Right atrium auricular region (tissue), 2 donors: ENCODE results near the gene GFRA1. TPM values are rescaled to one million over a fixed set of nuclear protein-coding genes. Genes with fewer than 3 reads are reported as not detected.

Experiments used
- DNase-seq: peaks from one replicate; pipeline ENCODE4 v3.0.0-alpha.2; 2019; ENCODE audit warnings: low spot score
- H3K27ac ChIP-seq, 2 donors: fragments of 200-600 bp; sonication (generic); 1 replicate in 1 of 2; 2 replicates in 1 of 2; pipeline ENCODE4 v1.5.1; 2016 to 2019
- H3K27me3 ChIP-seq, 2 donors: fragments of 200-600 bp; sonication (generic); one replicate each; pipeline versions ENCODE4 v1.5.1 to v1.6.0; 2017 to 2019
- H3K36me3 ChIP-seq: fragments of 200-600 bp; sonication (generic); one replicate; pipeline ENCODE4 v1.5.1; 2016
- H3K4me1 ChIP-seq, 2 donors: fragments of 200-600 bp; sonication (generic); one replicate each; pipeline versions ENCODE4 v1.5.1 to v1.6.0; 2017 to 2019
- H3K4me3 ChIP-seq, 2 donors: fragments of 200-600 bp; sonication (generic); 1 replicate in 1 of 2; 2 replicates in 1 of 2; pipeline ENCODE4 v1.5.1; 2017 to 2019; ENCODE audit warnings: mild to moderate bottlenecking in 1 of 2, moderate library complexity in 1 of 2
- H3K9me3 ChIP-seq, 2 donors: fragments of 200-600 bp; sonication (generic); one replicate each; pipeline ENCODE4 v1.5.1; 2019
- total RNA-seq, 2 donors: library from RNA; depleted of rRNA; stranded (reverse); fragments of >200 nt; gene quantifications; one replicate each; pipeline ENCODE4 v1.1.0, GENCODE V29; 2016
- TF ChIP-seq, protein P1 (sequence below), 2 donors: fragments of 200-600 bp; sonication (generic); IDR thresholded peaks; one replicate each; pipeline ENCODE4 v1.5.1; 2019; ENCODE audit warnings: antibody characterized with exemption in 2 of 2

Gene GFRA1
- total RNA-seq, 2 donors from 2014 or later: 9.1 to 18.7 TPM

DNA sequence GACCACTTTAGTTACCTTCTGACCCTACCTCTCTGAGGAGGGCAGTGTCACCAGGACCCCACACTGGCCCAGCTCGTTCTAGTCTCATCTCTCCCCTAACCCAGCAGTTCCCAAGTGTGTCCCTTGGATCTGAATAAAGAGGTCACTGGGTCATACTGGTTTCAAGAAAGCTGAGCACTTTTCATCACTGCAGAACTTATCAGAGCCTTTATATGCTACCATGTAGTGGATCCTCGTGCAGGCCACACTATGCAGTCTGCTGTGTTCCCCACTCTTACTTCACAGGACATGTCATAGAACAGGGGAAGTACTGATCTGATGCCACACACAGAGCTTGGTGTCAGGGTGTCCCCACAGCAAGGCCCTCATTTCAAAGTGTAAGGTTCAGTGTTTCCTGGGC, 113.8 kb downstream of the GFRA1 start:
- no peaks in the 10 kb centered on the region for H3K27me3 ChIP-seq
- no peaks in the 10 kb centered on the region for H3K36me3 ChIP-seq
- no peak overlapping the region for H3K4me3 ChIP-seq
- H3K9me3 ChIP-seq: no peaks in the 10 kb centered on the region
- DNase-seq: no peak
- TF ChIP-seq, protein P1, sequence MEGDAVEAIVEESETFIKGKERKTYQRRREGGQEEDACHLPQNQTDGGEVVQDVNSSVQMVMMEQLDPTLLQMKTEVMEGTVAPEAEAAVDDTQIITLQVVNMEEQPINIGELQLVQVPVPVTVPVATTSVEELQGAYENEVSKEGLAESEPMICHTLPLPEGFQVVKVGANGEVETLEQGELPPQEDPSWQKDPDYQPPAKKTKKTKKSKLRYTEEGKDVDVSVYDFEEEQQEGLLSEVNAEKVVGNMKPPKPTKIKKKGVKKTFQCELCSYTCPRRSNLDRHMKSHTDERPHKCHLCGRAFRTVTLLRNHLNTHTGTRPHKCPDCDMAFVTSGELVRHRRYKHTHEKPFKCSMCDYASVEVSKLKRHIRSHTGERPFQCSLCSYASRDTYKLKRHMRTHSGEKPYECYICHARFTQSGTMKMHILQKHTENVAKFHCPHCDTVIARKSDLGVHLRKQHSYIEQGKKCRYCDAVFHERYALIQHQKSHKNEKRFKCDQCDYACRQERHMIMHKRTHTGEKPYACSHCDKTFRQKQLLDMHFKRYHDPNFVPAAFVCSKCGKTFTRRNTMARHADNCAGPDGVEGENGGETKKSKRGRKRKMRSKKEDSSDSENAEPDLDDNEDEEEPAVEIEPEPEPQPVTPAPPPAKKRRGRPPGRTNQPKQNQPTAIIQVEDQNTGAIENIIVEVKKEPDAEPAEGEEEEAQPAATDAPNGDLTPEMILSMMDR (IDR thresholded peaks at IDR 0.05): no peak
- H3K27ac ChIP-seq: no peak overlapping the region
- no peaks in the 10 kb centered on the region for H3K4me1 ChIP-seq

DNA sequence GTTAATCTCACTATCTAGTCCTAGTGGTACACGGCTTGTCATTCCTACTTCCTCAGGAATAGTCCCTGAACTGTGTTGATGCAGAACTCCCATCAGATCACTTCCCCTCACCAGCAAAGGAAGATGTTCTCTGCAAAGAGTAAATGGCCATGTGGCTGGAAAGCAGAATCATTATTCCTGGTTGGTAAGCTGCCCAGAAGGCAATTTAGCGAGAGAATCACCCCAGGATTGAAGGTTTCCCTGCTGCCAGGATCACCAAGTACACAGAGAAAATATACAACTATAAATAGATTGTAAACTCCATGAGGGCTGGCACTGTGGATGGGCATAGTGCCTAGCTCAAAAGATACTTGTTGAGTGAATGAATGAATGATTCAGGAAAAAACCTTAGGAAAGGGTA, 115.0 kb downstream of the GFRA1 start:
- Histone ChIP-seq H3K36me3 (no peaks in the 10 kb centered on the region), H3K9me3 (no peaks in the 10 kb centered on the region), H3K4me1 (no peaks in the 10 kb centered on the region), H3K4me3 (no peak overlapping the region), H3K27ac (no peak overlapping the region), H3K27me3 (no peaks in the 10 kb centered on the region)
- TF ChIP-seq, protein P1 (IDR thresholded peaks at IDR 0.05): no peak
- DNase-seq: no peak

DNA sequence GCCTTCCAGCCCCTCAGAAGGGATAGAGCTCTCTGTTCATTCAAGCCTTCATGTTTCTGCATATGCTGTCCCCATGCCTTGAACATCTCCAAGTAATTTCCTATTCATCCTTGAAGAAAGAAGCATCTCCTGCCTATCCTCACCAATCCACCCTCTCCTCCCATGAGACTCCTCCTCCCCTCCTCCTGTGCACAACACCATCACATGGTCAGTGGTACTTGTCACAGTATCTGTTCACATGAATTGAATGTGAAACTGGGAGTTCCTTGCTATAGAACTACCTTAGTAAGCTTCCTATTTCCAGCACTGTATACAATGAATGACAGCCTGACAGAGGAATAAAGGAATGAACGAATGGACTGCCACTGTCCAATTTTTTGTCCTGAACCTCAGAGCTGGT, 115.5 kb downstream of the GFRA1 start:
- no peaks in the 10 kb centered on the region for H3K9me3 ChIP-seq
- TF ChIP-seq, protein P1 (IDR thresholded peaks at IDR 0.05): no peak
- DNase-seq: no peak
- H3K36me3 ChIP-seq: no peaks in the 10 kb centered on the region
- no peaks in the 10 kb centered on the region for H3K27me3 ChIP-seq
- H3K4me3 ChIP-seq: no peak overlapping the region
- H3K27ac ChIP-seq: no peak overlapping the region
- no peaks in the 10 kb centered on the region for H3K4me1 ChIP-seq

DNA sequence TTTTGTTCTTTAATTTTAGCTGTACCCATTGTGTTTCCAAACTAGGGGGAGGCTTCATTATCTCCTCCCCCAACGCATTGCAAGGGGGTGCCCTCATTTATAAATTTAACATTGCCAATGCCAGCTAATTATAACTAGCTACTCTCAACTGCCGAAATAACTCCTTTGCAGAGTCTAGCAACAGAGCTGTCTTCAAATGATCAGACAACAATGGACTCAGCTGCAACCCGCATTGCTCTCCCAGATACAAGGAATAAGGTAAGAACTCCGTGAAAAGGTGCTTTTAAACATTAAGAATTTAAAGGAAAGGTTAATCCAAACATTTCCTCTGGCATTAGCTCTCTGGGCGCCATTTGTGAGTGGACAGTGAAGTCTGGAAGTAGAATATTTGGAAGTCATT, 116.2 kb downstream of the GFRA1 start:
- TF ChIP-seq, protein P1 (IDR thresholded peaks at IDR 0.05): no peak

DNA sequence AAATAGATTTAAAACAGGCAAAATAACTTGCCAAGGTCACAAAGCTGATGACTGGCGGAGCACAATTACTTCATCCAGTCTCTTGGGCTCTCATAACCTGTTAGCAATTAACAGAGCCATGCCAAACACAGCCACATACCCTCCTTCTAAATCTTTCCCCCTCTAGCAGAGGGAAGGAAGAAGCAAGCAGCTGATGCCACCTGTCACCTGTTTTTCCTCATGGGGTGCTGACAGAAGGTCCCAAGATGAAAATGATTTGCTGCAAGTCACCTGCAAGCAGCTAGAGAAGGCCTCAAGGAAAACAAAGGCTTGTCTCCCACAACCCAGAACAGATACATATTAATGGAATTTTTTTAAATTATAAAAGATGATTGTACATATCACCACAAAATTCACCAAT, 117.8 kb downstream of the GFRA1 start:
- Histone ChIP-seq H3K4me1 (no peaks in the 10 kb centered on the region), H3K27me3 (no peaks in the 10 kb centered on the region), H3K4me3 (no peak overlapping the region), H3K36me3 (no peaks in the 10 kb centered on the region), H3K27ac (no peak overlapping the region), H3K9me3 (no peaks in the 10 kb centered on the region)
- TF ChIP-seq, protein P1 (IDR thresholded peaks at IDR 0.05): no peak
- no peak for DNase-seq

More for the DNA sequence above, 116.2 kb downstream of the GFRA1 start:
- no peak for DNase-seq
- no peak overlapping the region for H3K27ac ChIP-seq
- H3K27me3 ChIP-seq: no peaks in the 10 kb centered on the region
- H3K4me1 ChIP-seq: no peaks in the 10 kb centered on the region
- no peak overlapping the region for H3K4me3 ChIP-seq
- H3K9me3 ChIP-seq: no peaks in the 10 kb centered on the region
- no peaks in the 10 kb centered on the region for H3K36me3 ChIP-seq

DNA sequence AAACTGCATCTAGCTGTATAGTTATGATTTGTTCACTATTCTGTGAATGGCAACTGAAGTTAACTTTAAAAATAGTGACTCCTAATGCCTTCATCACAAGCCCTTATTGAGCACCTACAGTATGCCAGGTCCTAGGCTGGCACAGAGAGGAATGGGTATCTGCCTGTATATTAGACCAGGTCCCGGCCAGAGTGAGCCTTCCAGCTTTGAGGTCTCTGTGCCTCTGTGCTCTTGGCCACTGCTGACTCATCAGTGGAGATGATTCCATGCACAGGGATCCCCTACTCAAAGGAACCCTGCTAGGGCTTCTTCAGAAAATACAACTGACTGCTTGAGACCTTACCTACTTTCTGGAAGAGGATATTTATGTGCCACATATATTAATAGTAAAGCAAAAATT, 118.4 kb downstream of the GFRA1 start:
- TF ChIP-seq, protein P1 (IDR thresholded peaks at IDR 0.05): no peak

More for the DNA sequence above, 118.4 kb downstream of the GFRA1 start:
- DNase-seq: no peak
- H3K36me3 ChIP-seq: no peaks in the 10 kb centered on the region
- no peaks in the 10 kb centered on the region for H3K4me1 ChIP-seq
- H3K9me3 ChIP-seq: no peaks in the 10 kb centered on the region
- H3K4me3 ChIP-seq: no peak overlapping the region
- H3K27me3 ChIP-seq: no peaks in the 10 kb centered on the region
- H3K27ac ChIP-seq: no peak overlapping the region
